B cell (primary cell): ENCODE measurements around the gene CHST11. TPM values are rescaled to one million over a fixed set of nuclear protein-coding genes. Genes with fewer than 3 reads are reported as not detected.

Experiments
- ATAC-seq: fragments of 200-7000 bp; cut with Tn5 transposase; one replicate; pipeline ENCODE4 v1.10.0; 2021; ENCODE audit warnings: low read depth, mild to moderate bottlenecking, moderate number of reproducible peaks, moderate library complexity
- CTCF ChIA-PET: fragments of 350-600 bp; sonication (Branson Sonifier 250); formaldehyde crosslinking; loops from one replicate; lab custom pipeline; 2021; ENCODE audit warnings: antibody characterized with exemption, inconsistent platforms; lab: Charles Lee
- POLR2A ChIA-PET: fragments of 350-600 bp; sonication (Branson Sonifier 250); formaldehyde crosslinking; loops from one replicate; lab custom pipeline; 2021; ENCODE audit warnings: antibody characterized with exemption; lab: Charles Lee
- DNase-seq: peaks from one replicate; pipeline ENCODE4 v3.0.0; 2013
- H2AFZ ChIP-seq: 2 replicates; pipeline ENCODE4 v1.6.1; 2012; ENCODE audit warnings: mild to moderate bottlenecking, low read depth, low read length; ENCODE audit not compliant: insufficient read depth, poor library complexity, severe bottlenecking
- H3K27ac ChIP-seq, 2 donors: 1 replicate in 1 of 2; 2 replicates in 1 of 2; pipeline ENCODE4 v1.5.1; 2012 to 2013; ENCODE audit warnings: low read length in 2 of 2, mild to moderate bottlenecking in 2 of 2, moderate library complexity in 1 of 2
- H3K27me3 ChIP-seq, 4 experiments: fragments of 200-600 bp in 1 of 4; sonication (generic) in 1 of 4; replicated peaks in 1 of 4; 1 replicate in 2 of 4; 2 replicates in 2 of 4; pipeline versions ENCODE4 v1.6.1 to v1.7.0; 2013 to 2016; ENCODE audit warnings: low read length in 3 of 4, mild to moderate bottlenecking in 2 of 4, mixed read lengths in 1 of 4, moderate library complexity in 1 of 4; ENCODE audit not compliant: insufficient read depth in 4 of 4, control insufficient read depth in 3 of 4; ENCODE audit errors: control extremely low read depth in 1 of 4
- H3K36me3 ChIP-seq, 2 experiments: replicated peaks in 1 of 2; 1 replicate in 1 of 2; 2 replicates in 1 of 2; pipeline versions ENCODE4 v1.6.1 to v1.7.1; 2013; ENCODE audit warnings: low read length in 1 of 2; ENCODE audit not compliant: insufficient read depth in 2 of 2, control insufficient read depth in 1 of 2; ENCODE audit errors: control extremely low read depth in 1 of 2, extremely low read depth in 1 of 2
- H3K4me1 ChIP-seq, 2 donors: fragments of 200-600 bp in 1 of 2; sonication (generic) in 1 of 2; 1 replicate in 1 of 2; 2 replicates in 1 of 2; pipeline versions ENCODE4 v1.5.1 to v1.6.1; 2013 to 2017; ENCODE audit warnings: low read length in 2 of 2; ENCODE audit not compliant: control insufficient read depth in 2 of 2, insufficient read depth in 2 of 2
- H3K4me2 ChIP-seq: replicated peaks from 2 replicates; pipeline ENCODE3; 2012; ENCODE audit warnings: mild to moderate bottlenecking, low read depth, low read length; ENCODE audit not compliant: poor library complexity, severe bottlenecking
- H3K4me3 ChIP-seq, 5 experiments: fragments of 200-600 bp in 1 of 5; sonication (generic) in 1 of 5; 1 replicate in 3 of 5; 2 replicates in 2 of 5; pipeline versions ENCODE4 v1.5.1 to v1.7.0; 2011 to 2016; ENCODE audit warnings: low read length in 4 of 5, mild to moderate bottlenecking in 4 of 5, low read depth in 2 of 5, control low read depth in 1 of 5, moderate library complexity in 1 of 5; ENCODE audit not compliant: insufficient read depth in 1 of 5; ENCODE audit errors: control extremely low read depth in 1 of 5, extremely low read depth in 1 of 5
- H3K79me2 ChIP-seq: fragments of 200-600 bp; sonication (generic); one replicate; pipeline ENCODE4 v1.6.0; 2016; ENCODE audit warnings: low read length; ENCODE audit not compliant: control insufficient read depth, insufficient read depth
- H3K9ac ChIP-seq: fragments of 200-600 bp; sonication (generic); 2 replicates; pipeline ENCODE4 v1.6.1; 2017; ENCODE audit warnings: mild to moderate bottlenecking, low read length, moderate library complexity
- H3K9me3 ChIP-seq, 3 donors: one replicate each; pipeline versions ENCODE4 v1.6.1 to v1.7.1; 2013; ENCODE audit warnings: low read length in 2 of 3; ENCODE audit not compliant: control insufficient read depth in 2 of 3, insufficient read depth in 1 of 3; ENCODE audit errors: control extremely low read depth in 1 of 3
- H4K20me1 ChIP-seq: 2 replicates; pipeline ENCODE4 v1.6.0; 2012; ENCODE audit warnings: mild to moderate bottlenecking, low read length; ENCODE audit not compliant: insufficient read depth, control insufficient read depth, poor library complexity, severe bottlenecking
- H3K27ac Mint-ChIP-seq: one replicate; pipeline ENCODE4 v1.8.0; 2021; ENCODE audit warnings: mixed read lengths
- H3K27me3 Mint-ChIP-seq: one replicate; pipeline ENCODE4 v1.8.0; 2021; ENCODE audit warnings: mixed read lengths
- H3K4me1 Mint-ChIP-seq: one replicate; pipeline ENCODE4 v1.8.0; 2021; ENCODE audit warnings: mixed read lengths
- H3K4me3 Mint-ChIP-seq: one replicate; pipeline ENCODE4 v1.8.0; 2021; ENCODE audit warnings: mixed read lengths
- H3K9me3 Mint-ChIP-seq: one replicate; pipeline ENCODE4 v1.8.0; 2022; ENCODE audit warnings: mixed read lengths; ENCODE audit not compliant: insufficient read depth
- CTCF ChIP-seq: fragments of 200-600 bp; IDR thresholded peaks from one replicate; pipeline ENCODE4 v1.8.0; 2022; ENCODE audit warnings: antibody characterized with exemption, mild to moderate bottlenecking
- EZH2 ChIP-seq: IDR thresholded peaks from 2 replicates; pipeline ENCODE4 v1.6.1; 2012; ENCODE audit warnings: borderline replicate concordance, low read depth, mild to moderate bottlenecking, moderate library complexity, low read length; ENCODE audit not compliant: insufficient read depth, poor library complexity, severe bottlenecking
- WGBS: methylation state at CpG from one replicate; pipeline ENCODE4 v1.1.5; 2013; ENCODE audit warnings: missing lambda C conversion rate; ENCODE audit not compliant: insufficient coverage; 5-methylcytosine and 5-hydroxymethylcytosine counted together
- intact Hi-C: fragments of 100-400 bp; cut with micrococcal nuclease; formaldehyde crosslinking; loops from one replicate; pipeline ENCODE4 v1.10.0; 2022
- polyA plus RNA-seq: library from polyadenylated mRNA; depleted of rRNA; stranded (reverse); fragments of >200 nt; gene quantifications from 2 replicates; pipeline ENCODE4 v1.2.3, GENCODE V29; 2012
- total RNA-seq, 2 donors: library from RNA; stranded (reverse); fragments of 120-200 nt in 1 of 2; gene quantifications; 1 replicate in 1 of 2; 2 replicates in 1 of 2; pipeline versions ENCODE4 v1.2.3 to v1.2.4, GENCODE V29; 2013 to 2022

Gene CHST11
- total and polyA plus RNA-seq, 2 donors (not counting 1 experiment from before 2014, with no cell fraction given), result 46.3 to 152 TPM

GRCh38 chr12:104635607-104636343 lies 179.0 kb downstream of the CHST11 start:
- Mint-ChIP-seq H3K27ac (no peak overlapping the region), H3K4me1 (peaks cover 46% of the 10 kb centered on the region)

More at GRCh38 chr12:104635607-104636343, 179.0 kb downstream of the CHST11 start:
- H3K4me3 Mint-ChIP-seq, result no peak overlapping the region
- H3K4me1 ChIP-seq, result peaks cover 9 to 14% of the 10 kb centered on the region in 2 donors
- H3K4me2 ChIP-seq, result no peak overlapping the region
- H3K79me2 ChIP-seq, result peaks cover 83% of the 10 kb centered on the region
- intact Hi-C loops, result no loop called here
- ChIA-PET CTCF (interaction anchor here (0.6 to 1.0 kb wide), 3 partner anchors 53 to 254 kb away, joined by 3 read pairs; no protein-coding TSS in a partner anchor), POLR2A (no interaction called here)
- ATAC-seq (no peak), DNase-seq (no peak)
- peak overlapping the region in 1 of 2 donors; percentile 29 for H3K27ac ChIP-seq
- peaks cover 0 to 2% of the 10 kb centered on the region in 2 experiments for H3K36me3 ChIP-seq
- no peak overlapping the region for H3K9ac ChIP-seq
- peaks cover 0 to 5% (median 4%) of the 10 kb centered on the region in 3 donors for H3K9me3 ChIP-seq
- no peak for TF ChIP-seq EZH2
- TF ChIP-seq CTCF, result no peak
- 100% methylated on average over 3 of the region's 6 CpGs for WGBS
- H2AFZ ChIP-seq, result no peak overlapping the region
- no peaks in the 10 kb centered on the region for H3K27me3 ChIP-seq
- peaks cover 10% of the 10 kb centered on the region for H4K20me1 ChIP-seq
- peaks cover 8% of the 10 kb centered on the region for H3K9me3 Mint-ChIP-seq
- no peak overlapping the region for H3K4me3 ChIP-seq
- no peaks in the 10 kb centered on the region for H3K27me3 Mint-ChIP-seq
